HG02970 (cell line): ENCODE measurements around the gene CHD5.
"Not testable (repeated sequence)": the region's sequence is repeated elsewhere in the genome, so short reads cannot be mapped to it uniquely, and the experiment has no call there.

Experiments used
- ATAC-seq: cut with Tn5 transposase; IDR thresholded peaks from one replicate; pipeline ENCODE4 v1.9.1; 2021; ENCODE audit warnings: mild to moderate bottlenecking, moderate library complexity, moderate number of reproducible peaks; ENCODE audit not compliant: unreplicated experiment, low FRiP score

CHD5 gene

GRCh38 chr1:6074192-6074901, 105.8 kb downstream of the CHD5 start:
- ATAC-seq, result no peak

- no peak for ATAC-seq
These were observed 106.6 kb downstream of the CHD5 start for GRCh38 chr1:6073480-6074053.

- no peak for ATAC-seq
These were observed 107.2 kb downstream of the CHD5 start for GRCh38 chr1:6072774-6073479.

GRCh38 chr1:6071219-6071618, 108.9 kb downstream of the CHD5 start:
- no peak for ATAC-seq

- ATAC-seq, result no peak
These were observed 109.6 kb downstream of the CHD5 start for GRCh38 chr1:6070450-6070974.

- ATAC-seq, result no peak
These were observed 110.5 kb downstream of the CHD5 start for GRCh38 chr1:6069573-6069972.

GRCh38 chr1:6068932-6069331, 111.2 kb downstream of the CHD5 start:
- ATAC-seq, result no peak

- ATAC-seq, result no peak
These were observed 112.0 kb downstream of the CHD5 start for GRCh38 chr1:6068073-6068472.

- no peak for ATAC-seq
These were observed 113.4 kb downstream of the CHD5 start for GRCh38 chr1:6066680-6067079.

- no peak for ATAC-seq
These were observed 114.8 kb downstream of the CHD5 start for GRCh38 chr1:6065093-6065858.

GRCh38 chr1:6063532-6064053, 116.5 kb downstream of the CHD5 start:
- ATAC-seq, result not testable (repeated sequence)

GRCh38 chr1:6062670-6063069, 117.5 kb downstream of the CHD5 start:
- ATAC-seq, result no peak

- ATAC-seq, result no peak
These were observed 120.3 kb downstream of the CHD5 start for GRCh38 chr1:6059866-6060265.

GRCh38 chr1:6057170-6057845, 122.8 kb downstream of the CHD5 start:
- ATAC-seq, result no peak

GRCh38 chr1:6056572-6056948, 123.6 kb downstream of the CHD5 start:
- no peak for ATAC-seq

GRCh38 chr1:6054596-6054995, 125.5 kb downstream of the CHD5 start:
- no peak for ATAC-seq

GRCh38 chr1:6053206-6053546, 126.9 kb downstream of the CHD5 start:
- ATAC-seq, result no peak

GRCh38 chr1:6052543-6053205, 127.4 kb downstream of the CHD5 start:
- no peak for ATAC-seq
